GM12878 (cell line): ENCODE measurements around the gene CACNA2D3. TPM values are rescaled to one million over a fixed set of nuclear protein-coding genes. Genes with fewer than 3 reads are reported as not detected.

Source experiments
- ATAC-seq: fragments of 200-7000 bp; cut with Tn5 transposase; 3 replicates; pipeline ENCODE4 v1.9.1; 2020; ENCODE audit warnings: mild to moderate bottlenecking, moderate library complexity
- BruUV-seq: library from RNA; stranded (reverse); fragments of 400-500 nt; replicated peaks from 2 replicates; lab custom pipeline; 2021; lab: Mats Ljungman, UMichigan
- CTCF ChIA-PET: fragments of 300-600 bp; sonication (Branson Sonifier 250); formaldehyde crosslinking; extraction: SDS; loops from one replicate; lab custom pipeline; 2021; ENCODE audit warnings: inconsistent platforms; lab: Yijun Ruan, JAX
- POLR2A ChIA-PET: fragments of 350-600 bp; formaldehyde crosslinking; extraction: SDS; loops from one replicate; lab custom pipeline; 2021; ENCODE audit warnings: inconsistent platforms; lab: Charles Lee
- RAD21 ChIA-PET: fragments of 300-600 bp; sonication (Branson Sonifier 250); formaldehyde crosslinking; loops from one replicate; lab custom pipeline; 2023; ENCODE audit warnings: antibody characterized with exemption; ENCODE audit not compliant: unreplicated experiment; lab: Charles Lee
- SMC1A ChIA-PET: fragments of 300-600 bp; sonication (Branson Sonifier 250); formaldehyde crosslinking; loops from one replicate; lab custom pipeline; 2023; ENCODE audit not compliant: unreplicated experiment, uncharacterized antibody; lab: Charles Lee
- DNase-seq: peaks from one replicate; pipeline ENCODE4 v3.0.0-alpha.2; 2011; ENCODE audit warnings: low read depth, low spot score
- FAIRE-seq: peaks from 3 replicates; lab custom pipeline; 2011; peaks lifted over from hg19 to GRCh38; lab: Jason Lieb, UNC
- H2AFZ ChIP-seq: 2 replicates; pipeline ENCODE4 v1.6.0; 2011; ENCODE audit warnings: low read depth, low read length, control low read depth; ENCODE audit not compliant: control insufficient read depth
- H3K27ac ChIP-seq: 2 replicates; pipeline ENCODE4 v1.5.1; 2011; ENCODE audit warnings: control low read depth; ENCODE audit not compliant: control insufficient read depth, insufficient read depth
- H3K27me3 ChIP-seq, 2 experiments: replicated peaks in 1 of 2; 2 replicates each; pipeline versions ENCODE4 v1.6.0 to v1.6.1; 2011; ENCODE audit warnings: low read length in 1 of 2; ENCODE audit not compliant: control insufficient read depth in 2 of 2, insufficient read depth in 2 of 2
- H3K36me3 ChIP-seq, 2 experiments: 2 replicates each; pipeline ENCODE4 v1.5.1; 2011; ENCODE audit warnings: low read length in 1 of 2; ENCODE audit not compliant: control insufficient read depth in 2 of 2, insufficient read depth in 2 of 2
- H3K4me1 ChIP-seq: 2 replicates; pipeline ENCODE4 v1.6.1; 2011; ENCODE audit warnings: mild to moderate bottlenecking, low read length, moderate library complexity, mixed read lengths; ENCODE audit not compliant: control insufficient read depth, insufficient read depth
- H3K4me2 ChIP-seq: 2 replicates; pipeline ENCODE4 v1.6.0; 2011; ENCODE audit warnings: control low read depth; ENCODE audit not compliant: control insufficient read depth, insufficient read depth
- H3K4me3 ChIP-seq: fragments of 200-600 bp; sonication (generic); 2 replicates; pipeline ENCODE4 v1.5.1; 2016
- H3K79me2 ChIP-seq: 2 replicates; pipeline ENCODE4 v1.6.0; 2011; ENCODE audit warnings: low read length; ENCODE audit not compliant: control insufficient read depth, insufficient read depth
- H3K9ac ChIP-seq: 2 replicates; pipeline ENCODE4 v1.8.0; 2011; ENCODE audit warnings: low read length, control low read depth, mixed read lengths; ENCODE audit not compliant: control insufficient read depth, insufficient read depth
- H3K9me3 ChIP-seq: replicated peaks from 3 replicates; pipeline ENCODE4 v1.5.1; 2011; ENCODE audit warnings: mild to moderate bottlenecking, low read length; ENCODE audit not compliant: control insufficient read depth, insufficient read depth
- H4K20me1 ChIP-seq: 2 replicates; pipeline ENCODE4 v1.6.0; 2011; ENCODE audit not compliant: control insufficient read depth, insufficient read depth
- BRCA1 ChIP-seq: IDR thresholded peaks from 2 replicates; pipeline ENCODE4 v1.6.1; 2011; ENCODE audit warnings: low read depth, low read length, improper control_type of control experiment
- CBX3 ChIP-seq: fragments of 200-600 bp; sonication (generic); IDR thresholded peaks from 2 replicates; pipeline ENCODE4 v1.6.1; 2016; ENCODE audit warnings: low read depth, borderline replicate concordance
- E2F8 ChIP-seq: fragments of 450-650 bp; IDR thresholded peaks from 2 replicates; pipeline ENCODE4 v1.6.1; 2018; ENCODE audit warnings: mild to moderate bottlenecking, low read depth, moderate library complexity; ENCODE audit not compliant: partially characterized antibody
- EED ChIP-seq: sonication (generic); IDR thresholded peaks from 2 replicates; pipeline ENCODE4 v1.6.1; 2016; ENCODE audit warnings: antibody characterized with exemption, low read depth
- FOXK2 ChIP-seq: fragments of 450-650 bp; IDR thresholded peaks from 2 replicates; pipeline ENCODE4 v1.6.1; 2017; ENCODE audit warnings: mild to moderate bottlenecking, moderate library complexity
- IKZF2 ChIP-seq, 2 experiments: fragments of 450-650 bp; IDR thresholded peaks; 2 replicates each; pipeline ENCODE4 v1.6.1; 2017; ENCODE audit warnings: mild to moderate bottlenecking in 2 of 2, moderate library complexity in 2 of 2
- KDM1A ChIP-seq: fragments of 200-600 bp; sonication (generic); IDR thresholded peaks from 2 replicates; pipeline ENCODE4 v1.6.1; 2016; ENCODE audit warnings: borderline replicate concordance
- NKRF ChIP-seq: fragments of 450-650 bp; conservative IDR thresholded peaks from 2 replicates; pipeline ENCODE4 v1.6.1; 2017; ENCODE audit warnings: mild to moderate bottlenecking, moderate library complexity
- NR2F1 ChIP-seq: fragments of 450-650 bp; conservative IDR thresholded peaks from 2 replicates; pipeline ENCODE4 v1.6.1; 2017; ENCODE audit warnings: mild to moderate bottlenecking
- RAD21 ChIP-seq: IDR thresholded peaks from 2 replicates; pipeline ENCODE4 v1.6.1; 2011; ENCODE audit warnings: mild to moderate bottlenecking, low read depth, low read length, moderate library complexity; ENCODE audit not compliant: insufficient read depth
- RCOR1 ChIP-seq: conservative IDR thresholded peaks from 2 replicates; pipeline ENCODE4 v1.6.1; 2012; ENCODE audit warnings: low read depth, low read length, improper control_type of control experiment
- SUZ12 ChIP-seq: fragments of 200-600 bp; sonication (generic); IDR thresholded peaks from one replicate; pipeline ENCODE4 v1.6.1; 2018; ENCODE audit warnings: antibody characterized with exemption, mild to moderate bottlenecking; ENCODE audit not compliant: unreplicated experiment
- ZNF207 ChIP-seq: fragments of 450-650 bp; IDR thresholded peaks from 2 replicates; pipeline ENCODE4 v1.6.1; 2014; ENCODE audit warnings: antibody characterized with exemption, mild to moderate bottlenecking, borderline replicate concordance
- WGBS: methylation state at CpG from one replicate; pipeline ENCODE4 v1.1.6; 2016; ENCODE audit warnings: low lambda C conversion rate; ENCODE audit not compliant: insufficient replicate concordance, insufficient coverage; ENCODE audit errors: missing lambda C conversion rate; 5-methylcytosine and 5-hydroxymethylcytosine counted together
- in situ Hi-C: fragments of 300-500 bp; cut with MboI; formaldehyde crosslinking; loops from 9 replicates; pipeline ENCODE4 v1.14.3; 2018; ENCODE audit warnings: mixed read lengths
- intact Hi-C: fragments of 100-400 bp; cut with micrococcal nuclease; formaldehyde crosslinking; loops from one replicate; pipeline ENCODE4 v1.14.2; 2022; ENCODE audit not compliant: unreplicated experiment
- polyA plus RNA-seq, 11 experiments: library from polyadenylated mRNA; depleted of rRNA in 4 of 11; unstranded in 6 of 11; stranded (reverse) in 5 of 11; fragments of >200 nt; fragmentation: Nextera tagmentation in 4 of 11; fragmentation: Illumina TruSeq in 1 of 11; extraction: Ambion mirVana in 4 of 11; extraction: Trizol in 1 of 11; gene quantifications; 1 replicate in 1 of 11; 2 replicates in 10 of 11; pipeline versions ENCODE4 v1.2.1 to v1.2.3, GENCODE V29; 2011 to 2016; ENCODE audit warnings: inconsistent platforms in 2 of 11, missing spikeins in 2 of 11, low read depth in 1 of 11
- total RNA-seq, 4 experiments: library from RNA; depleted of rRNA in 3 of 4; stranded (reverse); fragments of >200 nt in 3 of 4; fragmentation: Illumina TruSeq in 1 of 4; extraction: Trizol in 1 of 4; gene quantifications; 2 replicates each; pipeline versions ENCODE4 v1.2.1 to v1.2.3, GENCODE V29; 2013 to 2021
- TF ChIP-seq, protein P1 (sequence below): fragments of 450-650 bp; IDR thresholded peaks from 2 replicates; pipeline ENCODE4 v1.6.1; 2018; ENCODE audit warnings: borderline replicate concordance, mild to moderate bottlenecking; ENCODE audit not compliant: partially characterized antibody
- TF ChIP-seq, protein P2 (sequence below): fragments of 450-650 bp; IDR thresholded peaks from 2 replicates; pipeline ENCODE4 v1.6.1; 2016; ENCODE audit warnings: mild to moderate bottlenecking

The CACNA2D3 gene
- total and polyA plus RNA-seq, 10 of the 15 experiments (the other 5 are each of a cell fraction or from before 2014, with no cell fraction given): not detected

- no peak overlapping the region for H2AFZ ChIP-seq
- no peaks in the 10 kb centered on the region for H4K20me1 ChIP-seq
- ChIA-PET RAD21 (no interaction called here), CTCF (no interaction called here), POLR2A (no interaction called here), SMC1A (no interaction called here)
- H3K27ac ChIP-seq: no peak overlapping the region
- H3K36me3 ChIP-seq: no peaks in the 10 kb centered on the region
- H3K79me2 ChIP-seq: no peaks in the 10 kb centered on the region
- TF ChIP-seq NKRF: no peak
- no peak for TF ChIP-seq ZNF207
- no peak for TF ChIP-seq E2F8
- TF ChIP-seq, protein P1, sequence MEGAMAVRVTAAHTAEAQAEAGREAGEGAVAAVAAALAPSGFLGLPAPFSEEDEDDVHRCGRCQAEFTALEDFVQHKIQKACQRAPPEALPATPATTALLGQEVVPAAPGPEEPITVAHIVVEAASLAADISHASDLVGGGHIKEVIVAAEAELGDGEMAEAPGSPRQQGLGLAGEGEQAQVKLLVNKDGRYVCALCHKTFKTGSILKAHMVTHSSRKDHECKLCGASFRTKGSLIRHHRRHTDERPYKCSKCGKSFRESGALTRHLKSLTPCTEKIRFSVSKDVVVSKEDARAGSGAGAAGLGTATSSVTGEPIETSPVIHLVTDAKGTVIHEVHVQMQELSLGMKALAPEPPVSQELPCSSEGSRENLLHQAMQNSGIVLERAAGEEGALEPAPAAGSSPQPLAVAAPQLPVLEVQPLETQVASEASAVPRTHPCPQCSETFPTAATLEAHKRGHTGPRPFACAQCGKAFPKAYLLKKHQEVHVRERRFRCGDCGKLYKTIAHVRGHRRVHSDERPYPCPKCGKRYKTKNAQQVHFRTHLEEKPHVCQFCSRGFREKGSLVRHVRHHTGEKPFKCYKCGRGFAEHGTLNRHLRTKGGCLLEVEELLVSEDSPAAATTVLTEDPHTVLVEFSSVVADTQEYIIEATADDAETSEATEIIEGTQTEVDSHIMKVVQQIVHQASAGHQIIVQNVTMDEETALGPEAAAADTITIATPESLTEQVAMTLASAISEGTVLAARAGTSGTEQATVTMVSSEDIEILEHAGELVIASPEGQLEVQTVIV: no peak
- no peak for TF ChIP-seq FOXK2
- TF ChIP-seq RCOR1: no peak
- TF ChIP-seq NR2F1: no peak
- TF ChIP-seq, protein P2, sequence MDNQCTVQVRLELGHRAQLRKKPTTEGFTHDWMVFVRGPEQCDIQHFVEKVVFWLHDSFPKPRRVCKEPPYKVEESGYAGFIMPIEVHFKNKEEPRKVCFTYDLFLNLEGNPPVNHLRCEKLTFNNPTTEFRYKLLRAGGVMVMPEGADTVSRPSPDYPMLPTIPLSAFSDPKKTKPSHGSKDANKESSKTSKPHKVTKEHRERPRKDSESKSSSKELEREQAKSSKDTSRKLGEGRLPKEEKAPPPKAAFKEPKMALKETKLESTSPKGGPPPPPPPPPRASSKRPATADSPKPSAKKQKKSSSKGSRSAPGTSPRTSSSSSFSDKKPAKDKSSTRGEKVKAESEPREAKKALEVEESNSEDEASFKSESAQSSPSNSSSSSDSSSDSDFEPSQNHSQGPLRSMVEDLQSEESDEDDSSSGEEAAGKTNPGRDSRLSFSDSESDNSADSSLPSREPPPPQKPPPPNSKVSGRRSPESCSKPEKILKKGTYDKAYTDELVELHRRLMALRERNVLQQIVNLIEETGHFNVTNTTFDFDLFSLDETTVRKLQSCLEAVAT: no peak
- no peak for TF ChIP-seq BRCA1
- no peak for TF ChIP-seq RAD21
- no peak for TF ChIP-seq EED
- TF ChIP-seq IKZF2 (IDR thresholded peaks at IDR 0.05): no peak
- TF ChIP-seq KDM1A: no peak
- TF ChIP-seq SUZ12: no peak
- no peak for TF ChIP-seq CBX3
- no peak overlapping the region for H3K4me2 ChIP-seq
- in situ Hi-C loops (no loop called here), intact Hi-C loops (no loop called here)
- no TSS peak for BruUV-seq
- H3K27me3 ChIP-seq: no peaks in the 10 kb centered on the region
- 40% methylated on average over 4 of the region's 4 CpGs for WGBS
- ATAC-seq (no peak), DNase-seq (no peak), FAIRE-seq (no peak)
- H3K4me1 ChIP-seq: no peaks in the 10 kb centered on the region
- no peaks in the 10 kb centered on the region for H3K9me3 ChIP-seq
- H3K4me3 ChIP-seq: no peak overlapping the region
- H3K9ac ChIP-seq: no peak overlapping the region
Measured at GRCh38 chr3:54604495-54604894, 482.1 kb downstream of the CACNA2D3 start.
